ENCODE data around the gene COPG1. TPM values are rescaled to one million over a fixed set of nuclear protein-coding genes. Genes with fewer than 3 reads are reported as not detected.

The COPG1 gene
- total and polyA plus RNA-seq, 2 experiments from 2014 or later, result 169 to 185 TPM

DNA sequence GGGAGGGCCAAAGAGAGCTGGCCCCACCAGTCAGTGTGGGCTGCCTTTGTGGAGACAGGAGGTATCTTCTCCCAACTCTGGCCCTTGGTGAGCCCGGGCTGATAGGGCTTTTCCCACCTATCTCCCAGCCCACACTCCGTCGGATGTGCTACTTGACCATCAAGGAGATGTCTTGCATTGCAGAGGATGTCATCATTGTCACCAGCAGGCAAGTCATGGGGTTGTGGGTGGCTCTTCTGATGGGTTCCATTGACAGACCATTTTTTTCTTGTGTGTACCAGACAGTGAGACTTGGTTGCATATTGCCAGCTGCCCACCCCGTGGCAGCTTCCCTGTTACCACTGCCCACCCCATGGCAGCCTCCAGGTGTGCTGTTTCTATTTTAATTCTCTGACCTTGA, 3.3 kb downstream of the COPG1 start:
- no peak overlapping the region for H3K4me3 ChIP-seq
- H3K4me1 ChIP-seq (ENCODE audit: insufficient read depth), result no peaks in the 10 kb centered on the region
- H3K79me2 ChIP-seq, result peaks cover 56% of the 10 kb centered on the region
- H3K9me3 ChIP-seq (ENCODE audit: low read depth), result no peaks in the 10 kb centered on the region
- no peaks in the 10 kb centered on the region for H3K36me3 ChIP-seq (replicated peaks; ENCODE audit: insufficient read depth, low read depth)
- WGBS (ENCODE audit: low lambda C conversion rate, missing lambda C conversion rate), result 91% methylated on average over 4 of the region's 4 CpGs
- no peaks in the 10 kb centered on the region for H3K27me3 ChIP-seq
- no peaks in the 10 kb centered on the region for H3K9me2 ChIP-seq (replicated peaks; ENCODE audit: insufficient read depth)
- no peak for DNase-seq (ENCODE audit: low spot score)
- no peak overlapping the region for H2AFZ ChIP-seq
- H3K4me2 ChIP-seq, result no peak overlapping the region
- H4K20me1 ChIP-seq (ENCODE audit: insufficient read depth, poor library complexity, severe bottlenecking), result peaks cover 17% of the 10 kb centered on the region
- TF ChIP-seq EZH2phosphoT487 (IDR thresholded peaks at IDR 0.05; ENCODE audit: low read depth, severe bottlenecking, unreplicated experiment) (no peak), EZH2 (IDR thresholded peaks at IDR 0.05; ENCODE audit: borderline replicate concordance) (no peak)
- TF ChIP-seq, protein P1, sequence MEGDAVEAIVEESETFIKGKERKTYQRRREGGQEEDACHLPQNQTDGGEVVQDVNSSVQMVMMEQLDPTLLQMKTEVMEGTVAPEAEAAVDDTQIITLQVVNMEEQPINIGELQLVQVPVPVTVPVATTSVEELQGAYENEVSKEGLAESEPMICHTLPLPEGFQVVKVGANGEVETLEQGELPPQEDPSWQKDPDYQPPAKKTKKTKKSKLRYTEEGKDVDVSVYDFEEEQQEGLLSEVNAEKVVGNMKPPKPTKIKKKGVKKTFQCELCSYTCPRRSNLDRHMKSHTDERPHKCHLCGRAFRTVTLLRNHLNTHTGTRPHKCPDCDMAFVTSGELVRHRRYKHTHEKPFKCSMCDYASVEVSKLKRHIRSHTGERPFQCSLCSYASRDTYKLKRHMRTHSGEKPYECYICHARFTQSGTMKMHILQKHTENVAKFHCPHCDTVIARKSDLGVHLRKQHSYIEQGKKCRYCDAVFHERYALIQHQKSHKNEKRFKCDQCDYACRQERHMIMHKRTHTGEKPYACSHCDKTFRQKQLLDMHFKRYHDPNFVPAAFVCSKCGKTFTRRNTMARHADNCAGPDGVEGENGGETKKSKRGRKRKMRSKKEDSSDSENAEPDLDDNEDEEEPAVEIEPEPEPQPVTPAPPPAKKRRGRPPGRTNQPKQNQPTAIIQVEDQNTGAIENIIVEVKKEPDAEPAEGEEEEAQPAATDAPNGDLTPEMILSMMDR (IDR thresholded peaks at IDR 0.05; ENCODE audit: poor library complexity), result no peak
- no peak overlapping the region for H3K27ac ChIP-seq

DNA sequence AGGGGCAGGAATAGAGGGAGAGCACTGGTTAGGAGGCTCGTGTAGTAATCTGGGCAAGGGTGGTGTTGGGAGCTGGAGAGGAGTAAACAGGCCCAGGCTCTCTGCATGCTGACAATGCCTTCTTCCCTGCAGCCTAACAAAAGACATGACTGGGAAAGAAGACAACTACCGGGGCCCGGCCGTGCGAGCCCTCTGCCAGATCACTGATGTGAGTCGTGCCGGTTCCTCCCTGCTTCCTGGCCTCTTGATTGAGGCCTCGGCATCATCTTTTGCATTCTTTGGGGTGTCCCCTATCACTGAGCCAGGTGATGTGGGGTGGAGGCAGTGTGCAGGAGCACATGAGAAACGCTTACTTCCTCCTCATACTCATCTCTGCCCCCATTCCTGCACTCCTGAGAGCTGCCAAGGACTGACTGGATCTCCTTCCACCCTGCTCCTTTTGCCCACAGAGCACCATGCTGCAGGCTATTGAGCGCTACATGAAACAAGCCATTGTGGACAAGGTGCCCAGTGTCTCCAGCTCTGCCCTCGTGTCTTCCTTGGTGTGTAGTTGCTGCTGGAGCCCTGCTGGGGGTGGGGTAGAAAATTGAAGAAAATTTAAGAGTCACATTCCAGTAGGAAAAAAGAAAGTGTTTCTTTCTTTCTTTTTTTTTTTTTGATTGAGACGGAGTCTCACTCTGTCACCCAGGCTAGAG, 5.3 kb downstream of the COPG1 start:
- Histone ChIP-seq H3K27ac (no peak overlapping the region), H3K9me3 (ENCODE audit: low read depth) (no peaks in the 10 kb centered on the region), H3K9me2 (replicated peaks; ENCODE audit: insufficient read depth) (no peaks in the 10 kb centered on the region), H3K79me2 (peaks cover 41% of the 10 kb centered on the region), H3K4me3 (no peak overlapping the region), H4K20me1 (ENCODE audit: insufficient read depth, poor library complexity, severe bottlenecking) (peaks cover 17% of the 10 kb centered on the region), H2AFZ (no peak overlapping the region), H3K4me2 (no peak overlapping the region), H3K27me3 (no peaks in the 10 kb centered on the region), H3K36me3 (replicated peaks; ENCODE audit: insufficient read depth, low read depth) (no peaks in the 10 kb centered on the region), H3K4me1 (ENCODE audit: insufficient read depth) (no peaks in the 10 kb centered on the region)
- TF ChIP-seq EZH2 (IDR thresholded peaks at IDR 0.05; ENCODE audit: borderline replicate concordance) (no peak), EZH2phosphoT487 (IDR thresholded peaks at IDR 0.05; ENCODE audit: low read depth, severe bottlenecking, unreplicated experiment) (no peak)
- TF ChIP-seq, protein P1 (IDR thresholded peaks at IDR 0.05; ENCODE audit: poor library complexity), result no peak
- DNase-seq (ENCODE audit: low spot score), result no peak
- WGBS (ENCODE audit: low lambda C conversion rate, missing lambda C conversion rate), result 92% methylated on average over 11 of the region's 12 CpGs

DNA sequence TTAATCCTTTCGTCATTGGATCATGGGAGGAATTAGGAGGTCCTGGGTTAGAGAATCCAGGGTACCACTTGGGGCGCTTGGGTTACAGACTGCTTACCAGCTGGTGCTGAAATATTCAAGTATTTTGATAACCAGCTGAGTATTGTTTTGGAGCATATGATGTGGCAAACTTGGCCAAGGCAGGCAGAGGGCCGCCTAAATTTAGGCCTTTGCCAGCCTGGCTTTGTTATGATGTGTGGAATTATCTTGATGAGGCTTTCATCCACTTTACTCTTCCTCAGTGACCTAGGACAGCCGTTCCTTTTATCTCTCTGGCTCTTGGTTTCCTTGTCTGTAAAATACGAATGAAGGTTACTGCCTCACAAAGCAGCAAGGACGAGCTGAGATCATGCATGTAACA, 6.9 kb downstream of the COPG1 start:
- peaks cover 13% of the 10 kb centered on the region for H4K20me1 ChIP-seq (ENCODE audit: insufficient read depth, poor library complexity, severe bottlenecking)
- H3K79me2 ChIP-seq, result peaks cover 30% of the 10 kb centered on the region
- H3K27ac ChIP-seq, result no peak overlapping the region
- no peak for DNase-seq (ENCODE audit: low spot score)
- no peaks in the 10 kb centered on the region for H3K9me3 ChIP-seq (ENCODE audit: low read depth)
- no peak overlapping the region for H3K4me3 ChIP-seq
- H3K27me3 ChIP-seq, result no peaks in the 10 kb centered on the region
- 94% methylated on average over 6 of the region's 6 CpGs for WGBS (ENCODE audit: low lambda C conversion rate, missing lambda C conversion rate)
- no peaks in the 10 kb centered on the region for H3K36me3 ChIP-seq (replicated peaks; ENCODE audit: insufficient read depth, low read depth)
- no peaks in the 10 kb centered on the region for H3K9me2 ChIP-seq (replicated peaks; ENCODE audit: insufficient read depth)
- no peak overlapping the region for H3K4me2 ChIP-seq
- H2AFZ ChIP-seq, result no peak overlapping the region
- H3K4me1 ChIP-seq (ENCODE audit: insufficient read depth), result no peaks in the 10 kb centered on the region
- TF ChIP-seq EZH2 (IDR thresholded peaks at IDR 0.05; ENCODE audit: borderline replicate concordance), result no peak
- TF ChIP-seq EZH2phosphoT487 (IDR thresholded peaks at IDR 0.05; ENCODE audit: low read depth, severe bottlenecking, unreplicated experiment), result no peak
- TF ChIP-seq, protein P1 (IDR thresholded peaks at IDR 0.05; ENCODE audit: poor library complexity), result no peak

Measured in hepatocyte (in vitro differentiated cells).